ENCODE results near the gene CRACR2B. TPM values are rescaled to one million over a fixed set of nuclear protein-coding genes. Genes with fewer than 3 reads are reported as not detected.

CRACR2B gene
- polyA plus RNA-seq, 3 donors = 1.0 to 11.0 (median 1.4) TPM

DNA sequence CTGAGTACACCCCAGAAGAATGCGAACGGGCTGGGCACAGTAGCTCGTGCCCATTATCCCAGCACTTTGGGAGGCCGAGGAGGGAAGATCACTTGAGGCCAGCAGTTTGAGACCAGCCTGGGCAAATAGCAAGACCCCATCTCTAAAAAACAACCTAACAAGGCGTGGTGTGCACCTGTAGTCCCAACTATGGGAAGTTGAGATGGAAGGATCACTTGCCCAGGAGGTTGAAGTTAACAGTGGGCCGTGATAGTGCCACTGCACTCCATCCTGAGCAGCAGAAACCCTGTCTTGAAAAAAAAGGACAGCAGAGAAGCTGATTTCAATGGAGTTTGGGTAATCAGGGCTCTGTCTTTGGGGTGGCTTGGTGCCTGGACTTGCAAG is 14.7 kb upstream of the CRACR2B start:
- no peak overlapping the region for H3K27ac ChIP-seq (ENCODE audit: low read depth in 1 of 2, low read length in 2 of 2)
- peaks cover 40% of the 10 kb centered on the region for H4K20me1 ChIP-seq (ENCODE audit: insufficient read depth, low read length)
- H3K9me3 ChIP-seq (replicated peaks in 1 of 2; ENCODE audit: control insufficient read depth in 1 of 2, insufficient read depth in 1 of 2, low read length in 2 of 2) = no peaks in the 10 kb centered on the region
- H3K4me3 ChIP-seq (replicated peaks in 1 of 3; ENCODE audit: low read depth in 2 of 3, low read length in 3 of 3) = no peak overlapping the region
- Mint-ChIP-seq H3K4me1 (peaks cover 27% of the 10 kb centered on the region), H3K27ac (peak overlapping the region in 1 of 7 donors; percentile 19), H3K4me3 (no peak overlapping the region), H3K27me3 (ENCODE audit: low read depth in 3 of 3) (peaks cover 0 to 5% (median 0%) of the 10 kb centered on the region in 3 donors), H3K36me3 (peaks cover 22 to 30% of the 10 kb centered on the region in 2 donors), H3K9me3 (peaks cover 0 to 2% (median 0%) of the 10 kb centered on the region in 7 donors)
- 96% methylated on average over 4 of the region's 6 CpGs for WGBS (ENCODE audit: insufficient coverage)
- no peak overlapping the region for H3K4me2 ChIP-seq (replicated peaks; ENCODE audit: extremely low read depth, low read length, poor library complexity, severe bottlenecking)
- no peak overlapping the region for H2AFZ ChIP-seq (ENCODE audit: insufficient read depth, low read depth, low read length, poor library complexity, severe bottlenecking)
- peaks cover 23 to 29% of the 10 kb centered on the region in 2 donors for H3K36me3 ChIP-seq (replicated peaks in 1 of 2; ENCODE audit: control insufficient read depth in 1 of 2, insufficient read depth in 2 of 2, low read length in 2 of 2)
- no peak for DNase-seq
- peaks cover 22 to 30% of the 10 kb centered on the region in 2 donors for H3K4me1 ChIP-seq (ENCODE audit: control insufficient read depth in 1 of 2, insufficient read depth in 2 of 2, low read length in 2 of 2)
- H3K27me3 ChIP-seq (ENCODE audit: control insufficient read depth in 2 of 2, insufficient read depth in 2 of 2, low read length in 2 of 2) = no peaks in the 10 kb centered on the region
- TF ChIP-seq, protein P1, sequence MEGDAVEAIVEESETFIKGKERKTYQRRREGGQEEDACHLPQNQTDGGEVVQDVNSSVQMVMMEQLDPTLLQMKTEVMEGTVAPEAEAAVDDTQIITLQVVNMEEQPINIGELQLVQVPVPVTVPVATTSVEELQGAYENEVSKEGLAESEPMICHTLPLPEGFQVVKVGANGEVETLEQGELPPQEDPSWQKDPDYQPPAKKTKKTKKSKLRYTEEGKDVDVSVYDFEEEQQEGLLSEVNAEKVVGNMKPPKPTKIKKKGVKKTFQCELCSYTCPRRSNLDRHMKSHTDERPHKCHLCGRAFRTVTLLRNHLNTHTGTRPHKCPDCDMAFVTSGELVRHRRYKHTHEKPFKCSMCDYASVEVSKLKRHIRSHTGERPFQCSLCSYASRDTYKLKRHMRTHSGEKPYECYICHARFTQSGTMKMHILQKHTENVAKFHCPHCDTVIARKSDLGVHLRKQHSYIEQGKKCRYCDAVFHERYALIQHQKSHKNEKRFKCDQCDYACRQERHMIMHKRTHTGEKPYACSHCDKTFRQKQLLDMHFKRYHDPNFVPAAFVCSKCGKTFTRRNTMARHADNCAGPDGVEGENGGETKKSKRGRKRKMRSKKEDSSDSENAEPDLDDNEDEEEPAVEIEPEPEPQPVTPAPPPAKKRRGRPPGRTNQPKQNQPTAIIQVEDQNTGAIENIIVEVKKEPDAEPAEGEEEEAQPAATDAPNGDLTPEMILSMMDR (IDR thresholded peaks at IDR 0.05) = no peak
- intact Hi-C loops (cut with micrococcal nuclease) = no loop called here
- peaks cover 38% of the 10 kb centered on the region for H3K79me2 ChIP-seq (ENCODE audit: insufficient read depth, low read length)
- H3K9ac ChIP-seq (ENCODE audit: insufficient read depth, low read length, poor library complexity, severe bottlenecking) = no peak overlapping the region

DNA sequence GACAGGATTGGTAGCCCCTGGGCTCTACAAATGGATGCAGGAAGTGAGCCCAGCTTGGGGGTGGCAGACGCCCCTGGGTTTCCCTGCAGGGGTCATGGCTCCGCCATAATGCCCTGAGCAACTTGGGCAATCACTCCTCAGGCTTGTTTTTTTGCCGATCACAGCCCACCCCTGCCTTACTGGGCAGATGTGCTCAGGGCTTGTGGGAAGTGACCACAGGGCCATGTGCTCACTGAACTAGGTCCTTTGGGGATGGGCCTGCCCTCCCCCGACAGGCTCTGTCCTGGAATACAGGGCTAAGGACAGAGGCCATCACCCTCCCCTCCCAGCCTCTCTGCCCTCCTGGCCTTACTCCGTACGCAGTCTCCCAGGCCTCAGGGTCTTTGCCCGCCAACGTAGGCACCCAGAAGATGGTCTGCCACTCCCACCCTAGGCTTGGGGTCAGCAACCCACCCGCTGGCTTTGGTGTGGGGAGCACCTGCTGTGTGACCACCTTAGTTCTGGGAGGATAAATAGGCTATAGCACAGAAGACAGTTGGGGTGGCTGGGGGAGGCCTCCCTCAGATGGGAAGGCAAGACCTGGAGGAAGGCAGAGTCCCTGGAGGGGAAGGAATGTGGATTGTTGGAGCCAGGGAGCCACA is 14.1 kb upstream of the CRACR2B start:
- Histone ChIP-seq H3K4me2 (replicated peaks; ENCODE audit: extremely low read depth, low read length, poor library complexity, severe bottlenecking) (no peak overlapping the region), H3K9ac (ENCODE audit: insufficient read depth, low read length, poor library complexity, severe bottlenecking) (no peak overlapping the region), H3K9me3 (replicated peaks in 1 of 2; ENCODE audit: control insufficient read depth in 1 of 2, insufficient read depth in 1 of 2, low read length in 2 of 2) (no peaks in the 10 kb centered on the region), H3K27me3 (ENCODE audit: control insufficient read depth in 2 of 2, insufficient read depth in 2 of 2, low read length in 2 of 2) (no peaks in the 10 kb centered on the region), H3K79me2 (ENCODE audit: insufficient read depth, low read length) (peaks cover 33% of the 10 kb centered on the region), H3K36me3 (replicated peaks in 1 of 2; ENCODE audit: control insufficient read depth in 1 of 2, insufficient read depth in 2 of 2, low read length in 2 of 2) (peaks cover 23 to 29% of the 10 kb centered on the region in 2 donors), H2AFZ (ENCODE audit: insufficient read depth, low read depth, low read length, poor library complexity, severe bottlenecking) (no peak overlapping the region), H3K4me1 (ENCODE audit: control insufficient read depth in 1 of 2, insufficient read depth in 2 of 2, low read length in 2 of 2) (peaks cover 20 to 30% of the 10 kb centered on the region in 2 donors), H3K27ac (ENCODE audit: low read depth in 1 of 2, low read length in 2 of 2) (peak overlapping the region in 1 of 2 donors; percentile 7), H3K4me3 (replicated peaks in 1 of 3; ENCODE audit: low read depth in 2 of 3, low read length in 3 of 3) (no peak overlapping the region), H4K20me1 (ENCODE audit: insufficient read depth, low read length) (peaks cover 40% of the 10 kb centered on the region)
- Mint-ChIP-seq H3K36me3 (peaks cover 22 to 30% of the 10 kb centered on the region in 2 donors), H3K4me1 (peaks cover 25% of the 10 kb centered on the region), H3K27ac (peak overlapping the region in 3 of 7 donors; percentile 66 to 77 (median 69)), H3K4me3 (peak overlapping the region in 1 of 2 donors; percentile 21), H3K27me3 (ENCODE audit: low read depth in 3 of 3) (peaks cover 0 to 9% (median 2%) of the 10 kb centered on the region in 3 donors), H3K9me3 (peaks cover 0 to 2% (median 0%) of the 10 kb centered on the region in 7 donors)
- TF ChIP-seq, protein P1 (IDR thresholded peaks at IDR 0.05) = no peak
- no peak for DNase-seq
- 79% methylated on average over 5 of the region's 9 CpGs for WGBS (ENCODE audit: insufficient coverage)
- intact Hi-C loops (cut with micrococcal nuclease) = no loop called here
